ENCODE measurements around the gene TUBB2B. TPM values are rescaled to one million over a fixed set of nuclear protein-coding genes. Genes with fewer than 3 reads are reported as not detected.

Gene TUBB2B
- total and polyA plus RNA-seq, 9 of the 15 experiments (the other 6 are each of a cell fraction or from before 2014, with no cell fraction given): 0.11 to 9.7 (median 4.6) TPM

GRCh38 chr6:3260296-3260695 is 32.8 kb upstream of the TUBB2B start (continued):
- TF ChIP-seq REST (IDR thresholded peaks at IDR 0.05; ENCODE audit: borderline replicate concordance) (no peak), REST (CRISPR knock-in tag; IDR thresholded peaks at IDR 0.05; ENCODE audit: low read depth) (no peak), RHOXF2B (CRISPR knock-in tag; conservative IDR thresholded peaks at IDR 0.05) (no peak), TFE3 (CRISPR knock-in tag; IDR thresholded peaks at IDR 0.05) (peak; percentile 48; the same call in 1 of the 2 replicates), HMGXB4 (CRISPR knock-in tag; IDR thresholded peaks at IDR 0.05) (no peak)
